Stimulated activated CD4-positive, alpha-beta T cell treated with anti-CD3 and anti-CD28 coated beads, Interleukin-15, amount 100 ng/mL, for 1 hour (primary cell): Measurements from ENCODE around the gene PAM16.

Experiments
- DNase-seq, 2 donors: peaks; one replicate each; pipeline ENCODE4 v3.0.0-alpha.2; 2020; ENCODE audit warnings: low read depth in 1 of 2, low spot score in 1 of 2

PAM16 gene

DNA sequence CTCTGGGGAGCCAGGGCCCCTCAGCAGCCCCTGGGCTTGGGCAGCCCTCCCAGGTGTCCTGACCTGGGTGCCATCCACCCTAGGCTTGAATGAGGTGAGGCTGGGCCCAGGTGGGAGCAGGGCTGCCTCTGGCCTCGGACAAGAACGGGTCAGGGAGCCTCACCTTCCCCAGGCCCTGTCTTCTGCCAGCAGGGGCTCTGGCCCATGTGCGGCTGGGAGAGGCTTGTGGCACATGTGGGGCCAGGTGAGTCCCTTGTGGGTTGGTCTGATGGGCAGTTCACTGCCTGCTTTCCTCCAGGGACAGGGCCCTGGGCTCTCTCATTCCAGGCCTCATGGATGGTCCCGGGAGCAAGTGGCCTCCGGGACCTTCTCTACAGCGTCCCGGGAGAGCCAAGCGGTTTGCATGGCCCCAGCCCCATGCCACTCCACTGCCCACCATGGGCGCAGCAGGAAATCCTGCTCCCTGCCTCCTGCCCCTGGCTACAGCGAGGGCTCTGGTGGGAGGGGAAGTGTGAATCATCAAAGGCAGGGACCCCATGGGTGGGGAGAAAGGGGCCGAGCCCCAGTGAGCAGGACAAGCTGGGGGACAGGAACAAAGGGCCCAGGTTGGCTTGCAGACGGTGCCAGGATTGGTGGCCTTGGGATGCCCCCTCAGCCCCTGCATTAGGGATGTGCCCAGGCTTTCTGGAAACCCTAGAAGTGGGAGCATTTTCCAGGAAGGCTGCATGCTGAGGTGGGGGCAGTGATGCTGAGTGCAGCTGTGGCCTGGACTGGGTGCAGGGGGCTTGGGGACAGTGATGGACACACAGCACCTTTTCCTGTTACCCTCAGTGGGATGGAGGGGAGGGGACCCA, 32.7 kb upstream of the PAM16 start:
- no peak for DNase-seq

DNA sequence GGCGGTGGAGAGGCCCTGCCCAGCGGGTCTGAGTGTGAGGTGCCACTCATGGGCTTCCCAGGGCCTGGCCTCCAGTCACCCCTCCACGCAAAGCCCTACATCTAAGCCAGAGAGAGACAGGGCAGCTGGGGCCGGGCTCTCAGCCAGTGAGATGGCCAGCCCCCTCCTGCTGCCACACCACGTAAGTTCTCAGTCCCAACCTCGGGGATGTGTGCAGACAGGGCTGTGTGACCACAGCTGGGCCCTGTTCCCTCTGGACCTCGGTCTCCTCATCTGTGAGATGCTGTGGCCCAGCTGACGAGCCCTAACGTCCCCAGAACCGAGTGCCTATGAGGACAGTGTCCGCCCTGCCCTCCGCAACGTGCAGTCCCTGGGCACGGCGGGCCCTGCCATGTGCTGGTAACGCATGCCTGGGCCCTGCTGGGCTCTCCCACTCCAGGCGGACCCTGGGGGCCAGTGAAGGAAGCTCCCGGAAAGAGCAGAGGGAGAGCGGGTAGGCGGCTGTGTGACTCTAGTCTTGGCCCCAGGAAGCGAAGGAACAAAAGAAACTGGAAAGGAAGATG, 31.8 kb upstream of the PAM16 start:
- DNase-seq: no peak

DNA sequence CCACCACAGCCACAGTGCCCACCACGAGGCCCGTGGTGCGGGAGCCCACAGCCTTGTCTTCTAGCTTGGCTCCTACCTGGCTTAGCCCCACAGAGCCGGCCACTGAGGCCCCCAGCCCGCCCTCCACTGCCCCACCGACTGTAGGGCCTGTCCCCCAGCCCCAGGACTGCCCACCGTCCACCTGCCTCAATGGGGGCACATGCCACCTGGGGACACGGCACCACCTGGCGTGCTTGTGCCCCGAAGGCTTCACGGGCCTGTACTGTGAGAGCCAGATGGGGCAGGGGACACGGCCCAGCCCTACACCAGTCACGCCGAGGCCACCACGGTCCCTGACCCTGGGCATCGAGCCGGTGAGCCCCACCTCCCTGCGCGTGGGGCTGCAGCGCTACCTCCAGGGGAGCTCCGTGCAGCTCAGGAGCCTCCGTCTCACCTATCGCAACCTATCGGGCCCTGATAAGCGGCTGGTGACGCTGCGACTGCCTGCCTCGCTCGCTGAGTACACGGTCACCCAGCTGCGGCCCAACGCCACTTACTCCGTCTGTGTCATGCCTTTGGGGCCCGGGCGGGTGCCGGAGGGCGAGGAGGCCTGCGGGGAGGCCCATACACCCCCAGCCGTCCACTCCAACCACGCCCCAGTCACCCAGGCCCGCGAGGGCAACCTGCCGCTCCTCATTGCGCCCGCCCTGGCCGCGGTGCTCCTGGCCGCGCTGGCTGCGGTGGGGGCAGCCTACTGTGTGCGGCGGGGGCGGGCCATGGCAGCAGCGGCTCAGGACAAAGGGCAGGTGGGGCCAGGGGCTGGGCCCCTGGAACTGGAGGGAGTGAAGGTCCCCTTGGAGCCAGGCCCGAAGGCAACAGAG, 31.0 kb upstream of the PAM16 start:
- no peak for DNase-seq

DNA sequence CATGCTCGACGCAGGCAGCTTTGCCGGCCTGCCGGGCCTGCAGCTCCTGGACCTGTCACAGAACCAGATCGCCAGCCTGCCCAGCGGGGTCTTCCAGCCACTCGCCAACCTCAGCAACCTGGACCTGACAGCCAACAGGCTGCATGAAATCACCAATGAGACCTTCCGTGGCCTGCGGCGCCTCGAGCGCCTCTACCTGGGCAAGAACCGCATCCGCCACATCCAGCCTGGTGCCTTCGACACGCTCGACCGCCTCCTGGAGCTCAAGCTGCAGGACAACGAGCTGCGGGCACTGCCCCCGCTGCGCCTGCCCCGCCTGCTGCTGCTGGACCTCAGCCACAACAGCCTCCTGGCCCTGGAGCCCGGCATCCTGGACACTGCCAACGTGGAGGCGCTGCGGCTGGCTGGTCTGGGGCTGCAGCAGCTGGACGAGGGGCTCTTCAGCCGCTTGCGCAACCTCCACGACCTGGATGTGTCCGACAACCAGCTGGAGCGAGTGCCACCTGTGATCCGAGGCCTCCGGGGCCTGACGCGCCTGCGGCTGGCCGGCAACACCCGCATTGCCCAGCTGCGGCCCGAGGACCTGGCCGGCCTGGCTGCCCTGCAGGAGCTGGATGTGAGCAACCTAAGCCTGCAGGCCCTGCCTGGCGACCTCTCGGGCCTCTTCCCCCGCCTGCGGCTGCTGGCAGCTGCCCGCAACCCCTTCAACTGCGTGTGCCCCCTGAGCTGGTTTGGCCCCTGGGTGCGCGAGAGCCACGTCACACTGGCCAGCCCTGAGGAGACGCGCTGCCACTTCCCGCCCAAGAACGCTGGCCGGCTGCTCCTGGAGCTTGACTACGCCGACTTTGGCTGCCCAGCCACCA, 30.2 kb upstream of the PAM16 start:
- no peak for DNase-seq

DNA sequence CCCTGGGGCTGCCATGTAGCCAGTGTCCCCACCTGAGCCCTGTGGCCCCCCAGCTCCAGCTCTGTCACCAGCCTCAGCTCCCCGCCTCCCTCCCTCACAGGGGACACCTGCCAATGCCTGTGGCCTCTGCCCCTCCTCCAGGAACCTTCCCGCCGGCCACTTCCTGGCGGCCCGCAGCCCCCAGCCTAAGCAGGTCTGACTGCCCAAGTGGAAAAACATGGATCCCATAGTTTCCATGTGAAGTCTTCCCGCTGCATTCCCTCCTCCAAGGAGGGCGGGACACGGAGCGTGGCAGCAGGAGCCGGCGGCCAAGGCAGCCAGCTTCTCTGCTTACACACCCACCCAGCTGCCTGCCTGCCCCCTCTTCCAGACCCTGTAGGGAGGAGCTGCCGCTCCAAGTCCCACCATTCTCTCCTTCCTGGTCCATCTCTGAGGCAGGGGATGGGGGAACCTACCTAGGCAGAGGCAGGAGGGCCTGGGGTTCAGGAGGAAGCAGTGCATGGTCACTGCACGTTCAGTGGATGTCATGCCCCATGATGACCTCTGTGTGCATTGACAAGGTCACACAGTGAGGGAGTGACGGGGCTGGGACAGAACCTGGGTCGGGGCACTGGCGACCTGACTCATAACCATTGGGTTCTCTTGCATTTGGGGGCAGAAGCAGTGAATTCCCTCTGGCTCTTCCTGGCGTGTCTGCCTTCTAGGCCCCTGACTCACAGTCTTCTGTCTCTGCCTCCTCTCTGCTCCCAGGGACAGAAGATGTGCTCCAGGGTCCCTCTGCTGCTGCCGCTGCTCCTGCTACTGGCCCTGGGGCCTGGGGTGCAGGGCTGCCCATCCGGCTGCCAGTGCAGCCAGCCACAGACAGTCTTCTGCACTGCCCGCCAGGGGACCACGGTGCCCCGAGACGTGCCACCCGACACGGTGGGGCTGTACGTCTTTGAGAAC, 29.3 kb upstream of the PAM16 start:
- DNase-seq: no peak

DNA sequence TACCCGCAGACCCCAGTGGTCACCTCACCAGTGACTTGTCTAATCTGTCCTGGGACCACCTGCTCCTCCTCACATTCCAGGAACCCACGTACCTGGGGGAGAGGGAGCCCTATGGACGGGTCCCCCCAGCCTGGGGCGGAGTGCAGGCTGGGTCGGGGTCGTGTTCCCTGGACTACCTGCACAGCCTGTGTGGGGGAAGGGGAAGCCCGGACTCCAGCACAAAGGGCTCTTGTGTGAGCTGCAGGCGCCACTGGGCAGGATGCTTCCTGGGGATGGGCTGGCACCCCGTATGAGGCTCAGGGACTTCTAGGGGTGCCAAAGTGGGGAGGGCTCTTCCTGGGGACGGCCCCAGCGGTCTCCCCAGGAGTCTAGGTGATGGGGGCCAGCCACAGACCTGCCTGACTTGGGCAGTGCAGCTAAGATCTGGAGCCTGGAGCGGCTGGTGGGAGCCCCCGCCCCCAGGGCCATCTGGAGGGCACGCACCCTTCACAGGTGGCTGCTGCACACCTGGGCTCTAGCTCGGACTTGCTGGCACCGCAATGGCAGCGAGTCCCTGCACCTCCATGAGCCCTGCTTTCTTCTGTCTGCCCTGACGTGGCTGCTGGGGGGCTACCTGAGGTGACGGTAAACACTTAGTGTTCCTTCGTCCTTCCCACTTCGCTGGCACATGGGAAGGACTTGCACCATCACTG, 28.0 kb upstream of the PAM16 start:
- no peak for DNase-seq

DNA sequence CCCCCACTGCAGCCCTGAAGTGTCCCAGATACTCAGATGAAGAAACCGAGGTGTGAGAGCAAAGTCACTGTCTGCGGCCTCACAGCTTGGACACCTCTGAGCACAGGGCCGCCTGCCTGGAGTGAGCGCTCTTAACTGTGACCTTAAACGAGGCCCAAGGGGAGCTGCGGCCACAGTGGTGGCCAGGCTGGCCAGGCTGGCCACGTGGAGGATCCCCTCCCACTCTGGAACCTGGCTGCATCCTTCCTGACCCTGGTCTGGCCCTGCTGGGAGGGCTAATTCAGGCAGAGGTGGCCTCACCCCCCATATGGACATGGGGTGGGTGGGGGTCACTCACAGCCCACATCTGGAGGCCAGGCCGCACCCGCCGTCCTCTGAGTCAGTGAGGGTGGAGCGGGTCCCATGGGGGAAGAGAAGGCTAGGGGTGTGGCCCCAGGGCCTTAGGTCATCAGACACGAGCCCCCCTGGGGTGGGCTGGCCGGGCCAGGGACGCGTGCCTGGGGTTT, 27.1 kb upstream of the PAM16 start:
- no peak for DNase-seq

DNA sequence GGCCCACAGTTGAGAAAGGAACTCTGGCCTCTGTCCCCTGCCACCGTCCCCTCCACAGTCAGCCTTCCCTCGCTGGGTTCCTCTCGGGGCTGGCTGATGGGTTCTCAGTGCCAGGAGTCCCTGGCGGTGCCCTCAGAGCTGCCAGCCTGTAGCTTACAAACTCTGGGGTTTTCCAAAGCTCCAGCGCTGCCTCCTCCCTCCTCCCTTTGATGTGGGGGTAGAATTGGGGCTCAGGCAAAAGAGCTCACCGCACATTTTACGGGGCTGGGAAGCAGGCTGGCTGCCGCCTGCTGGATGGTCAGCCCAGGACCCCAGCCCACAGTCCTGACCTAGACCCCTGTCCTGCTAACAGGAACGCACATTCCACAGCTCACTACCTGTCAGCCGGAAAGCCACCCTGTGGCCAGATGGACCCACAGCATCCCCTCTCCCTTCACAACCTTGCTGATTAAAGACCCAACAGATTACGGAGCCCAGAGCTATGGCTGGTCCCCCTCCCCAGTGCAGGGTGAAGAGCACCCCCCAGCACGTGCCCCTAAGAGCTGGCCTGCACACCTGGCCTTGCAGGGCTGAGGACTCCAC, 26.5 kb upstream of the PAM16 start:
- no peak for DNase-seq

DNA sequence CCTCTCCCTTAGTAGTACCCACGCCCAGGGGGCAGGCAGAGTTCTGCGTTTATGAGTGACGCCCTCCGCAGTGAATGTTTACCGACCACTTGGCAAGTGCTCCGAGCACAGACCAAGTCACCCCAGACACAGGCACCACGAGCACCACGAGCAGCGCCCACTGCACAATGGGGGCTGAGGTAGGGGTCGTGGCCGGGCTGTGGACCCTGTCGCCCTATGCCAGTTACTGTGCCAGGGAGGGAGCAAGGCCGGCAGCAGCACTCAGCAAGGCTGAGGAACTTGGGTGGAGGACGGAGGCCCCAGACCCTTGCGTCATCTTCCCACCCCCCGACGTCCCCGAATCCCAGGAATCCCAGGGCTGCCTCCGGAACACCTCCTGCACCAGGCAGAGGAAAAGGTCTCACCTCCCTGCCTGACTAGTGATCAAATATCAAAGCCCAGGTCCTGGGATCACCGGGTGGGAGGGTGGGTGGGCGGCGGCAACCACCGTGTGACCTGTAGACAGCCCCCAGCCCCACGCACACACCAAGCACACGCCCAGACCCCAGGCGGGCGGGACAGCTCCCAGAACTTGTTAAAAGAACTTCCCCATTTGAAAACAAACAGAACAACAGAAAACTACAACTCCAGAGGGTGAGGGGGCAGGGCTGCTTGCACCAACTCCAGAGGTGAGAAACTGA, 25.9 kb upstream of the PAM16 start:
- no peak for DNase-seq

DNA sequence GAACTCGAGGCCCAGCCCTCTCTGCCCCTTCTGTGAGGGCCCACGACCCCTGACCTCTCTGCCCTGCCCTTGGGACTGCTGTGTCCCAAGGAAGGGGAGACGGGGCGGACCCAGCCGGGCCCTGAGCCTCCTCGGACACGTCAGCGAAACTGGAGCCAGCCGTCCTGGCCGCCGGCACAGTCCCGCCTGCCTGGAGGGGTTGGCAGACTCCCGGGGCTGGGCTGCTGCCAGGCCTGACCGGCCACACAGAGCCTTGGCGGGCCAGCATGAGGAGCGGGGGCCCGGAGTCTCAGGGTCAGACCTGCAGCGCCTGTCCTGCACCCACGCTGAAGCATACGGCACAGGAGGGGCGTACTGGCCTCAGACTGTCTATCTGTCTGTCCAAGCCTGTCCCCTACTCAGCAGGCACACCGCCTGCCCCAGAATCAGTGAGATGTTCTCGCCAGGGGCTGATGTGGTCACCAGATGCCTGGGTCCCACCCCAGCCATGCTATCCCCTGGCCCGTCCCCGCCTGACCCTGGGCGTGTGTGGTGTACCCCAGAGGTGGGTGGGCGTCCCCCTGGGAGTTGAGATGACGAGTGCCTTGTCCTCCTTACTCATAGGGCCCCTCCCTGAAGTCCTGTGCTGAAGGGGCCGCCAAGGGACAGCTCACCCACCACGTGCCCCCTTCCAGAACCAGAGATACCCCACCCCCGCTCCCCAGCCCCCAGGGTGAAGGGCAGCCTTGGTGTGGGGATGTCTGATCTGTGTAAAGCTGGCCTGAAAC, 25.2 kb upstream of the PAM16 start:
- DNase-seq: no peak

DNA sequence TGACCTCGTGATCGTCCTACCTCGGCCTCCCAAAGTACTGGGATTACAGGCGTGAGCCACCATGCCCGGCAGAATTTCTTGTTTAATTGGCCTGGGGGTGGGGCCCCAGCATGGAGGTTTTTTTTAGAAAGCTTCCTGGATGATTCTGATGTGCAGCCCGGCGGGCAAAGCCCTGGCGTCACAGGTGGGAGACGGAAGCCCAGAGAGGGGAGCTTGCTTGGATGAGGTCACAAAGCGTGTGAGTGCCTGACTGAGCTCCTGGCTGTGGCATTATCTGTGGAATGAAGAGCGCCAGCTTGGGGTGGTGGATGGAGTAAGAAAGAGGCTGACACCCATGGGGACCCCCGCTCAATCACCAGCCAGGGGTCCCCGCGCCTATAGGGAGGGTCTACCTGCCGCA, 24.6 kb upstream of the PAM16 start:
- no peak for DNase-seq

DNA sequence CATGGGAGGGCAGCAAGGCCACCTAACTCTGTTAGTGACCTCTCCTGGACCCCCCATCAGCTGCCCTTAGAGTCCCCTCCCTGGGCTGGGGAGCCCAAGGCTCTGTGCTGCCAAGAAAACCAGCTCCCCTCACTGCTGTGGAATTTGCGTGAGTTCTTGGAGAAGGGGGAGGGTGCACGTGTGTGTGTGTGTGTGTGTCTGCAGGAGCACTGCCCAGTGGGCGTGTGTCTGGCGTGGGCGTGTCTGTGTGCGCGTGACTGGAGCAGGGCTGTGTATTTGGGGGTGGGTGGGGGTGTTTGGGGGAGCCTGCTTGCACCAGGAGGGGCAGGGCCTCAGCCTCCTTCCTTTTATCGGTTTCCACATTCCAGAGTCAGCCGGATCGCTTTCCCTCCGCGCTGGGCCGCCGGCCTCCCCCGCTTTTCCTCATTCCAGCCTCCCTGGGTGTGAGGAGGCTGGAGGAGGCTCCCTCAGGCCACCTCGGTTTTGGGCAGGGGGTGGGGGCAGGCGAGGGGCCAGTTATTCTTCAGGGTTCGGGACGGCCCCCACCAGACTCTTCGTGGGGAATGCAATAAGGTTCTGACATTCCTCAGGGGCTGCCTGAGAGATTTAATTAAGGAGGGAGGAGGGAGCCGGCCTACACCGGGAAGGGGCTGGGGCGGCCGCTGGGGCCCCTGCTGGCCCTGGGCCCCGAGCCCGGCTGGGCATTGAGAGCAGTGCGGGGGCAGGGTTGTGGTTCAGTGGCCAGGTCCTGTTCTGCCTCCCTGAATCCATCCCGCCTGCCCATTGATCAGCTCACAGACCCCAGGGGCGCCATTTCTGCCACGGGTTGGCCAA, 23.0 kb upstream of the PAM16 start:
- DNase-seq: no peak

DNA sequence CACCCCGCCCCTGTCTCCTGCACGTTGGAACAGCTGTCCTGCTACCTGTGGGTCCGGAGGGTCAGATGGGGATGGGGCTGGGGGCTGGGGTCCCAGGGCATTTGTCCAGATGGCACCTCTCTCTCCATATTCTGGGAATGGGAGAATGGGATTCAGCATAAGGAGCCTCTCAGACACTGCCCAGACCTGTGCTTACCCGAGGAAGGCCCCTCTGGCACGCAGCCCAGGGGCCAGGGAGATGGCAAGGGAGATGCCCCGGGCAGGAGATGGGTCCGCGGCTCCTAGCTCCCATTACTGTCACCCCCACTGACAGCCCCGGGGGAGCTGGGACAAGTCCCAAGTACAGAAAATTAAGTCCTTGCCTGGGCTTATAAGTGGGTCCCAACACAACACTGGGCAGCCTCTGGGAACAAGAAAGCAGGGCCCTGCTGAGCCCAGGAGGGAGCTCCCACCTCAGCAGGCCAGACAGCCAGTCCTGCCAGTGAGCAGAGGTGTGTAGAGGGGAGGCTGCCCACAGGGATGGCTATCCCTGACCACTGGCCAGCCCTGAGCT, 22.3 kb upstream of the PAM16 start:
- no peak for DNase-seq

DNA sequence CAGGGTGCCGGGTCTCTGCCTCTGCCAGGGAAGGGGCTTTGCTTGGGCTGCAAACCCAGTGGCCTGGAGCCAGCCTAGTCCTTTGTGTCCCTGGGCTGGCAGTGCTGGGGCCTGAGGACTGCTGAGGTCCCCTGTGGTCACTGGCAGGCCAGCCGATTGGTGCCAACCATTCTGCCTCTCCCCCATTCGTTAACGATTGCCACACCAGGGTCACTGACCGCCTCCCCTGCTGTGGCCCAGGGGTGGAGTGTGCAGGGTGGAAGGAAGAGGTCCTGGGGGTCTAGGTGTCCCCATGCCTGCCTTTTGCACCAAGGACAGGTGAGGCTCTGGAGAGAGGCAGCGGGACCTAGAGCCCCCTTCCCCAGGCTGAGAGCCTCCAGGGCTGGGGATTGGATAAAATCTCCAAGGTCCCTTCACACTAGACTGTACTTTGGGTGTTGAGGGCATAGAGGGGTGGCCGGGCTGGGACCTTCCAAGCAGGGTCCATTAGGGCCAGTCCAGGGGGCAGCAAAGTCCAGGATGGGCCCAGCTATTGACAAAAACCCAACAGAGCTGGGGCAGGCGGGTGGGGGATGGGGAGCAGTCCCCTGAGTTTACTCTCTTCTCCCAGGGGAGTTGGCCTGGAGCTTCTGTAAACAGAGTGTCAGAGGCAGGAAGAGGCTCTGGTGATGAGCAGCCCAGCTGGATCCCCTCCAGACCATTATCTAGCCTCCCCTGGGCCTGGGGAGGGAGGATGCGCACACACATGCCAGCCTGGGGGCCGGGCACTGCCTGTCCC, 21.6 kb upstream of the PAM16 start:
- no peak for DNase-seq

DNA sequence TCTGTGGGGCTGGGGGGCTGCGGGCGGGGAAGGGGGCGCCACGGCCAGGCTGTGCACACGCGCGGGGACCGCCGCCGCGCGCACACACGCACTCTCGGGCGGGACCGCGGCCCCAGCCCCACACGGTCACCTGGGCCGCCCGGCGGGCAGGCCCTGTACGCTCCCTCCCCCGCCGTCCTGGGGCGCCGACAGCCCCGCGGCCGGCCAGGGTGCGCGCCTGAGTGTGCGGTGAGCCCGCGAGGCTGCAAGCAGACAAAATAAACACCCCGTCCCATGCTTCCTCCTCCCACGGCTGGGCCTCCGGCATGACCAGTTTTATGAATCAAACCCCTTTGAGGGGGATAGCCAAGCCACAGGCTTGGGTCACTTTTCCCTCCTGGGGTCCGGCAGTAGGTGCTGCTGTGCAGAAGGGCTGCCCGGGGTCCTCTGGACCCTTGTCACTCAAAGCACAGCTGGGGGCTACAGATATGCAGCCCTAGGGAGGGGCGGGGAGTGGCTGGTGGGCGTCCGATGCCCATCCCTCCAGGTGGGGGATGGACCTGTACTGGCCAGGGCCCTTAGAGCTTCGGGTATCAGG, 21.0 kb upstream of the PAM16 start:
- no peak for DNase-seq
